ENCODE data around the gene CLCN1.

- TF ChIP-seq CTCF (IDR thresholded peaks at IDR 0.05) = no peak
- no peak for TF ChIP-seq POLR2AphosphoS5 (IDR thresholded peaks at IDR 0.05)
- TF ChIP-seq POLR2A (IDR thresholded peaks at IDR 0.05; ENCODE audit: low read depth) = no peak
- TF ChIP-seq EP300 (IDR thresholded peaks at IDR 0.05) = no peak
These were observed 45.1 kb downstream of the CLCN1 start for GRCh38 chr7:143360788-143361551.

Measured in esophagus muscularis mucosa (tissue), 4 donors.